ENCODE measurements around the gene CUL2.
"Not testable (repeated sequence)": the region's sequence is repeated elsewhere in the genome, so short reads cannot be mapped to it uniquely, and the experiment has no call there.

- TF ChIP-seq CTCF, EP300 (IDR thresholded peaks at IDR 0.05): not testable (repeated sequence)
These were observed 117.0 kb downstream of the CUL2 start for GRCh38 chr10:34973121-34973520.
